ENCODE data around the gene DEPDC7. TPM values are rescaled to one million over a fixed set of nuclear protein-coding genes. Genes with fewer than 3 reads are reported as not detected.

DEPDC7 gene
- polyA plus RNA-seq, 2 of the 4 experiments (the other 2 are of a cell fraction) = 15.3 to 16.6 TPM

- no peak overlapping the region for H3K27ac ChIP-seq
- H3K4me1 ChIP-seq = peaks cover 31% of the 10 kb centered on the region
- FAIRE-seq (no peak), ATAC-seq (no peak), DNase-seq (ENCODE audit: low read depth in 1 of 2, low spot score in 1 of 2) (no peak)
- ChIA-PET CTCF (interaction anchor here (0.9 to 2.4 kb wide), 7 partner anchors 9 to 67 kb away, joined by 3 to 11 read pairs (median 4); no protein-coding TSS in a partner anchor), POLR2A (interaction anchor here (1.9 kb wide), 1 partner anchor 18 kb away, joined by 7 read pairs; the partner anchor contains the start of gene TCP11L1)
- TF ChIP-seq CTCF (IDR thresholded peaks at IDR 0.05) (no peak), RCOR1 (IDR thresholded peaks at IDR 0.05; ENCODE audit: low read depth, low read length) (no peak), PBX3 (IDR thresholded peaks at IDR 0.05) (no peak), PHF8 (IDR thresholded peaks at IDR 0.05; ENCODE audit: borderline replicate concordance, low read depth) (no peak), HOXA7 (CRISPR knock-in tag; IDR thresholded peaks at IDR 0.05) (no peak)
- no peaks in the 10 kb centered on the region for H3K9me3 ChIP-seq
- no peak overlapping the region for H3K4me3 ChIP-seq
- 0 out of 3 replicates have a peak overlapping the region, but pooled peaks have one; percentile 18 for H3K4me2 ChIP-seq
- WGBS (ENCODE audit: missing lambda C conversion rate) = 91% methylated on average over 1 of the region's 1 CpG
Measured at GRCh38 chr11:33021501-33021900, 5.8 kb downstream of the DEPDC7 start.

- Histone ChIP-seq H3K27ac (no peak overlapping the region), H3K4me1 (peaks cover 28% of the 10 kb centered on the region), H3K4me2 (peak overlapping the region; percentile 18; the same call in 1 of the 3 replicates), H3K9me3 (no peaks in the 10 kb centered on the region), H3K4me3 (no peak overlapping the region)
- FAIRE-seq = no peak
- TF ChIP-seq ELK1 (IDR thresholded peaks at IDR 0.05; ENCODE audit: low read depth, low read length) (no peak), CHD4 (IDR thresholded peaks at IDR 0.05; ENCODE audit: borderline replicate concordance) (no peak), SREBF2 (IDR thresholded peaks at IDR 0.05) (no peak), HDAC2 (IDR thresholded peaks at IDR 0.05) (no peak), EP300 (IDR thresholded peaks at IDR 0.05) (no peak), MAZ (IDR thresholded peaks at IDR 0.05; ENCODE audit: borderline replicate concordance, low read depth, low read length) (no peak), POLR2A (IDR thresholded peaks at IDR 0.05; ENCODE audit: low read length) (no peak), CEBPB (IDR thresholded peaks at IDR 0.05) (no peak), SMC3 (IDR thresholded peaks at IDR 0.05) (no peak), KDM5A (IDR thresholded peaks at IDR 0.05) (no peak), NPAS2 (CRISPR knock-in tag; IDR thresholded peaks at IDR 0.05; ENCODE audit: borderline replicate concordance) (no peak), PHF8 (IDR thresholded peaks at IDR 0.05; ENCODE audit: borderline replicate concordance, low read depth) (no peak), MAFK (IDR thresholded peaks at IDR 0.05; ENCODE audit: partially characterized antibody) (no peak), HEYL (CRISPR knock-in tag; IDR thresholded peaks at IDR 0.05) (no peak), EHMT2 (IDR thresholded peaks at IDR 0.05; ENCODE audit: low read depth) (no peak), ATOH8 (CRISPR knock-in tag; IDR thresholded peaks at IDR 0.05; ENCODE audit: low read depth) (no peak), HOXB13 (CRISPR knock-in tag; IDR thresholded peaks at IDR 0.05; ENCODE audit: low read depth) (no peak)
- ATAC-seq = no peak
- POLR2A ChIA-PET = interaction anchor here (1.9 kb wide), 1 partner anchor 17 kb away, joined by 7 read pairs; the partner anchor contains the start of gene TCP11L1
- CTCF ChIA-PET = interaction anchor here (0.9 to 2.4 kb wide), 6 partner anchors 9 to 66 kb away, joined by 3 to 11 read pairs (median 4); no protein-coding TSS in a partner anchor
- DNase-seq (ENCODE audit: low read depth in 1 of 2, low spot score in 1 of 2) = no peak
- 70% methylated on average over 1 of the region's 1 CpG for WGBS (ENCODE audit: missing lambda C conversion rate)
Measured at GRCh38 chr11:33021937-33022336, 6.3 kb downstream of the DEPDC7 start.
